Activated CD4-positive, alpha-beta memory T cell treated with anti-CD3 and anti-CD28 coated beads for 36 hours (primary cell): ENCODE data around the gene STAT5B. TPM values are rescaled to one million over a fixed set of nuclear protein-coding genes. Genes with fewer than 3 reads are reported as not detected.
"Not testable (repeated sequence)": the region's sequence is repeated elsewhere in the genome, so short reads cannot be mapped to it uniquely, and the experiment has no call there.

Source experiments
- CTCF ChIA-PET: fragments of 350-600 bp; sonication (Branson Sonifier 250); formaldehyde crosslinking; loops from one replicate; lab custom pipeline; 2021; ENCODE audit warnings: antibody characterized with exemption, inconsistent platforms; lab: Charles Lee
- POLR2A ChIA-PET: fragments of 350-600 bp; sonication (Branson Sonifier 250); formaldehyde crosslinking; loops from one replicate; lab custom pipeline; 2021; ENCODE audit warnings: antibody characterized with exemption; lab: Charles Lee
- DNase-seq: peaks from one replicate; pipeline ENCODE4 v3.0.0-alpha.2; 2020
- H3K27ac Mint-ChIP-seq: one replicate; pipeline ENCODE4 v1.8.0; 2021; ENCODE audit warnings: mixed read lengths
- H3K27me3 Mint-ChIP-seq: one replicate; pipeline ENCODE4 v1.8.0; 2021; ENCODE audit warnings: mixed read lengths
- H3K36me3 Mint-ChIP-seq: one replicate; pipeline ENCODE4 v1.8.0; 2021; ENCODE audit warnings: mixed read lengths
- H3K4me1 Mint-ChIP-seq: one replicate; pipeline ENCODE4 v1.8.0; 2021; ENCODE audit warnings: low read depth, mixed read lengths
- H3K4me3 Mint-ChIP-seq: one replicate; pipeline ENCODE4 v1.8.0; 2021; ENCODE audit warnings: mild to moderate bottlenecking, mixed read lengths
- H3K9me3 Mint-ChIP-seq: one replicate; pipeline ENCODE4 v1.8.0; 2021; ENCODE audit warnings: mixed read lengths
- intact Hi-C: fragments of 100-400 bp; cut with micrococcal nuclease; formaldehyde crosslinking; loops from one replicate; pipeline ENCODE4 v1.15.1; 2023
- total RNA-seq, 2 experiments: library from RNA; stranded (reverse); gene quantifications; one replicate each; pipeline ENCODE4 v1.2.3, GENCODE V29; 2021

STAT5B gene
- total RNA-seq, 2 experiments from 2014 or later: 192 to 195 TPM

DNA sequence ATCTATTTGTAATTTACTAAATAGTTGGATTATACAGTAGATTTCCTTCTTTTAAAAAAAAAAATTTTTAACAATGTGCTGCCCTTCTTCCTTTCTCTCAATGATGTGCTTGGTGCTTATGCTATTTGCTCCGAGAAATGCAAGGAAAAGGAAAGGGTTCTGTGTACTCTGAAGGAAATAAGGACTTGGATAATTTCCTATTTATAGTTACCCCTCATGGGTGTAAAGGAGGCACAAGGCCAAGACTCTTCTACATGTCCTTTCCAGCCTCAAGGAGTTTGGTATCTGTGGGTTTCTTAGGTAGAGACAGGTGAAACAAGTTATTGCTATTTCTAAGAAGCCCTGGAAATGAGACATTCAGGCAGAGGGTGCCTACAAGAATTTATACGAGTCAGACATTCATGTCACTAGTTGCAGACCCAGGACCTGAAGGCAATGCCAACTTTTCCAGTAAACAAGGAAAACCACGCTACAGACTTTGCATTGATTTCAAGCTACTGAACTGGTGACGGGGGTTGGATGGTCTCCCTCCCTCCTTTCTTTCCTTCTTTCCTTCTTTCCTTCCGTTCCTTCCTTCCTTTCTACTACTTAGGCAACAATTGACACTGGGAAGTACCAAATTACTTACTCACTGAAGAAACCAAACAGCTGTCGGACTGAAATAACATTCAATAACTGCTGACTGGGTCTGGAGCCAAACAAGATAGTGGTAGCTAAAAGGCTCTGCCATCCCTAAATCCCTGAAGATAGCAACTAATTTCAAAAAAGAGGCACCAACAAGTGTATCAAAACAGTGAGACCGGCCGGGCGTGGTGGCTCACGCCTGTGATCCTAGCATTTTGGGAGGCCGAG, 48.1 kb downstream of the STAT5B start:
- no peak for DNase-seq
- CTCF ChIA-PET: no interaction called here

GRCh38 chr17:42225646-42226045, 50.5 kb downstream of the STAT5B start:
- peaks cover 24% of the 10 kb centered on the region for H3K4me1 Mint-ChIP-seq
- no peak for DNase-seq
- no peaks in the 10 kb centered on the region for H3K27me3 Mint-ChIP-seq
- no peaks in the 10 kb centered on the region for H3K9me3 Mint-ChIP-seq
- ChIA-PET CTCF (no interaction called here), POLR2A (no interaction called here)
- H3K36me3 Mint-ChIP-seq: peaks cover 39% of the 10 kb centered on the region
- intact Hi-C loops: no loop called here
- no peak overlapping the region for H3K27ac Mint-ChIP-seq
- H3K4me3 Mint-ChIP-seq: no peak overlapping the region

More for the DNA sequence above, 48.1 kb downstream of the STAT5B start:
- Mint-ChIP-seq H3K9me3 (no peaks in the 10 kb centered on the region), H3K4me3 (no peak overlapping the region), H3K27ac (peak overlapping the region; percentile 71), H3K36me3 (peaks cover 30% of the 10 kb centered on the region), H3K27me3 (no peaks in the 10 kb centered on the region), H3K4me1 (peaks cover 29% of the 10 kb centered on the region)
- POLR2A ChIA-PET: no interaction called here
- intact Hi-C loops: no loop called here

GRCh38 chr17:42224651-42225050, 51.5 kb downstream of the STAT5B start:
- peaks cover 16% of the 10 kb centered on the region for H3K4me1 Mint-ChIP-seq
- POLR2A ChIA-PET: no interaction called here

DNA sequence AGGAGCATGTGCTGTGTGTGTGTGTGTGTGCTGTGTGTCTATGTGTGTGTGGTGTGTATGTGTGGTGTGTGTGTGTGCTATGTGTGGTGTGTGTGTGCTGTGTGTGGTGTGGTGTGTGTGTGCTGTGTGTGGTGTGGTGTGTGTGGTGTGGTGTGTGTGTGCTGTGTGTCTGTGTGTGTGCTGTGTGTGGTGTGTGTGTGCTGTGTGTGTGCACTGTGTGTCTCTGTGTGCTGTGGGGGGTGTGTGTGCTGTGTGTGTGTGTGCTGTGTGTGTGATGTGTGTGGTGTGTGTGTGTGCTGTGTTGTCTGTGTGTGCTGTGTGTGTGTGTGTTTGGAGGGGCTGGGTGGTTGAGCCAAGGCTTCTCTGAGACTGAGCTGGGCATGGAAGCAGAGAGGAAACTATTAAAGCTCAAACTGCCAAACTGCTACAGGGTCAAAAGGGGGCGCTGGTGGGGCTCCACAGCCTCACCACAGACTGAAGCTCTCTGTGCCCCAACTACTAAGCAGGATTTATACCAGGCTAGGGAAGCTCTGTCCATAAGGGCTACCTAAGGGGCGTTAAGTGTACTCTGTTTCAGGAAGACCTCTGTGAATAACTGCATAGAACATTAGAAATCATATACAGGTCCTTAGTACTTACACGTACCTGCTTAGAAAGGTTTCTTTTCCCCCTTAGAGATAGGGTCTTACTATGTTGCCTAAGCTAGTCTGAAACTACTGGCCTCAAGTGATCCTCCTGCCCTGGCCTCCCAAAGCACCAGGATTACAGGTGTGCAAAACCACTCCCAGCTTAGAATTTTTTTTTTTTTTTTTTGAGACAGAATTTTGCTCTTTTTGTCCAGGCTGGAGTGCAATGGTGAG, 54.1 kb downstream of the STAT5B start:
- H3K27me3 Mint-ChIP-seq: no peaks in the 10 kb centered on the region
- intact Hi-C loops: loop anchor here (1.0 to 2.0 kb wide), 4 partner anchors 31 to 185 kb away; no protein-coding TSS in a partner anchor
- peak; percentile 67 for DNase-seq
- H3K4me3 Mint-ChIP-seq: no peak overlapping the region
- peaks cover 44% of the 10 kb centered on the region for H3K36me3 Mint-ChIP-seq
- ChIA-PET CTCF (interaction anchor here (0.6 to 3.2 kb wide), 41 partner anchors 9 to 952 kb away, joined by 3 to 87 read pairs (median 6); partner anchors contain the start of genes GHDC, STAT5A and STAT5B), POLR2A (interaction anchor here (0.7 to 2.2 kb wide), 9 partner anchors 9 to 89 kb away, joined by 3 to 19 read pairs (median 5); partner anchors contain the start of genes STAT5A and STAT5B)
- no peaks in the 10 kb centered on the region for H3K9me3 Mint-ChIP-seq
- H3K27ac Mint-ChIP-seq: peak overlapping the region; percentile 44
- H3K4me1 Mint-ChIP-seq: peaks cover 3% of the 10 kb centered on the region

More at GRCh38 chr17:42224651-42225050, 51.5 kb downstream of the STAT5B start:
- Mint-ChIP-seq H3K4me3 (no peak overlapping the region), H3K27ac (peak overlapping the region; percentile 35), H3K36me3 (peaks cover 43% of the 10 kb centered on the region), H3K9me3 (no peaks in the 10 kb centered on the region), H3K27me3 (no peaks in the 10 kb centered on the region)
- DNase-seq: no peak
- intact Hi-C loops: no loop called here
- CTCF ChIA-PET: interaction anchor here (3.1 to 3.2 kb wide), 2 partner anchors 63 to 87 kb away, joined by 65 to 87 read pairs; partner anchors contain the start of gene STAT5A

DNA sequence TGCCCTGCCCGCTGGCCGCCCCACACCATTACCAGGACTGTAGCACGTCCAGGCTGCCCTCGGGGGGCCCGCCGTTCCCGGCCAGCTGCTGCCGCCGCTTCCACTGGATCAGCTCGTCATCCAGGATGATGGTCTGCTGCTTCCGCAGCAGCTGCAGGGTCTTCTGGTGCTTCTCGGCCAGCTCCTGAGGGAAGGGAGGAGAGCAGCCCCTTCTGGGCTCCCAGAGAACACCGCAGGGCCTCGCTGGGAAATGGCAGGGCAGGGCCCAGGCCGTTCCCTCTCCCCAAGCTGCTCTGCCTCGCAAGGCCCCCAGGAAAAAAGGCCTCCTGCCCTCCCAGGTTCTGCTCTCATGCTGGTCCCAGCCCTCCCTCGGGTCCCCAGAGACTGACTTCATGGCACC, 56.9 kb downstream of the STAT5B start:
- H3K9me3 Mint-ChIP-seq, POLR2A ChIA-PET: not testable (repeated sequence)

GRCh38 chr17:42214156-42214555, 62.0 kb downstream of the STAT5B start:
- Mint-ChIP-seq H3K27me3 (no peaks in the 10 kb centered on the region), H3K36me3 (peaks cover 66% of the 10 kb centered on the region), H3K9me3 (no peaks in the 10 kb centered on the region), H3K27ac (no peak overlapping the region), H3K4me3 (no peak overlapping the region), H3K4me1 (no peaks in the 10 kb centered on the region)
- ChIA-PET CTCF (interaction anchor here (0.6 to 4.8 kb wide), 7 partner anchors 9 to 189 kb away, joined by 3 to 31 read pairs (median 3); no protein-coding TSS in a partner anchor), POLR2A (no interaction called here)
- intact Hi-C loops: no loop called here
- no peak for DNase-seq

More for the DNA sequence above, 56.9 kb downstream of the STAT5B start:
- H3K4me1 Mint-ChIP-seq, CTCF ChIA-PET, DNase-seq, H3K27me3 Mint-ChIP-seq, H3K4me3 Mint-ChIP-seq, H3K27ac Mint-ChIP-seq, intact Hi-C loops: not testable (repeated sequence)
- peaks cover 57% of the 10 kb centered on the region for H3K36me3 Mint-ChIP-seq

DNA sequence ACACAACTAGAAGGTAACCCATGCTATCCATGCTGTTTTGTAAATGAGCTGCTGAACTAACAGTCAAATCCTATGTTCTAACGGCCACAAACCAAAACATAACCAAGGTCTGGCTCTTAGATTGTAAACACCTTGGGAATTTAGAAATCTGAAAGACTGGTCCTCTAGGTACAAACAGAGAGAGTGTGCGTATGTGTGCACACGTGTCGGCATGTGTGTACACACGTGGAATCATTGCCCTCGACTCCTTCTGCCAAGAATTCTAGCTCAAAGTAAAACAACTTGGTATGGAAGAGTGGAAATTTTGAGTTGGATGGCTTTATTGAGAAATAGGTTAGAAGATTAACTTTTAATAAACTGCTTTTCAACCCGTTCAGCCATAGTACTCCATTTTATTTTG, 63.8 kb downstream of the STAT5B start:
- Mint-ChIP-seq H3K27me3 (no peaks in the 10 kb centered on the region), H3K4me3 (no peak overlapping the region), H3K27ac (no peak overlapping the region), H3K9me3 (no peaks in the 10 kb centered on the region), H3K36me3 (peaks cover 63% of the 10 kb centered on the region), H3K4me1 (no peaks in the 10 kb centered on the region)
- DNase-seq: no peak
- POLR2A ChIA-PET: interaction anchor here (0.6 kb wide), 1 partner anchor 10 kb away, joined by 3 read pairs; no protein-coding TSS in a partner anchor
- CTCF ChIA-PET: interaction anchor here (4.8 kb wide), 1 partner anchor 10 kb away, joined by 31 read pairs; no protein-coding TSS in a partner anchor
- intact Hi-C loops: no loop called here

GRCh38 chr17:42211921-42212341, 64.3 kb downstream of the STAT5B start:
- H3K27ac Mint-ChIP-seq, POLR2A ChIA-PET: not testable (repeated sequence)

GRCh38 chr17:42210046-42210445, 66.1 kb downstream of the STAT5B start:
- Mint-ChIP-seq H3K36me3 (peaks cover 56% of the 10 kb centered on the region), H3K27ac (no peak overlapping the region), H3K9me3 (no peaks in the 10 kb centered on the region), H3K4me1 (no peaks in the 10 kb centered on the region), H3K4me3 (no peak overlapping the region), H3K27me3 (no peaks in the 10 kb centered on the region)
- ChIA-PET POLR2A (no interaction called here), CTCF (interaction anchor here (4.8 kb wide), 1 partner anchor 13 kb away, joined by 31 read pairs; no protein-coding TSS in a partner anchor)
- intact Hi-C loops: no loop called here
- DNase-seq: no peak

More at GRCh38 chr17:42211921-42212341, 64.3 kb downstream of the STAT5B start:
- H3K4me1 Mint-ChIP-seq, intact Hi-C loops, H3K27me3 Mint-ChIP-seq, H3K4me3 Mint-ChIP-seq, H3K9me3 Mint-ChIP-seq, DNase-seq: not testable (repeated sequence)
- CTCF ChIA-PET: interaction anchor here (4.8 kb wide), 1 partner anchor 11 kb away, joined by 31 read pairs; no protein-coding TSS in a partner anchor
- peaks cover 62% of the 10 kb centered on the region for H3K36me3 Mint-ChIP-seq

- POLR2A ChIA-PET: not testable (repeated sequence)
- peaks cover 64% of the 10 kb centered on the region for H3K36me3 Mint-ChIP-seq
Measured at GRCh38 chr17:42206153-42206612, 70.0 kb downstream of the STAT5B start.

GRCh38 chr17:42203354-42203753, 72.8 kb downstream of the STAT5B start:
- CTCF ChIA-PET: no interaction called here
- Mint-ChIP-seq H3K4me3 (no peak overlapping the region), H3K27me3 (no peaks in the 10 kb centered on the region), H3K9me3 (no peaks in the 10 kb centered on the region), H3K4me1 (no peaks in the 10 kb centered on the region), H3K27ac (no peak overlapping the region), H3K36me3 (peaks cover 54% of the 10 kb centered on the region)
- intact Hi-C loops: no loop called here
- DNase-seq: no peak
- POLR2A ChIA-PET: no interaction called here

More at GRCh38 chr17:42206153-42206612, 70.0 kb downstream of the STAT5B start:
- DNase-seq, H3K4me3 Mint-ChIP-seq, H3K27me3 Mint-ChIP-seq, H3K4me1 Mint-ChIP-seq, intact Hi-C loops, H3K9me3 Mint-ChIP-seq: not testable (repeated sequence)
- H3K27ac Mint-ChIP-seq: peak overlapping the region; percentile 30
- CTCF ChIA-PET: interaction anchor here (1.2 kb wide), 1 partner anchor 25 kb away, joined by 3 read pairs; the partner anchor contains the start of gene KCNH4
